HG02571 (cell line): ENCODE measurements around the gene ANKRD44.
"Not testable (repeated sequence)": the region's sequence is repeated elsewhere in the genome, so short reads cannot be mapped to it uniquely, and the experiment has no call there.

ENCODE experiments used
- ATAC-seq: cut with Tn5 transposase; IDR thresholded peaks from one replicate; pipeline ENCODE4 v1.9.1; 2021; ENCODE audit warnings: mild to moderate bottlenecking, moderate library complexity; ENCODE audit not compliant: unreplicated experiment

The ANKRD44 gene

GRCh38 chr2:197241153-197241552 is 69.4 kb downstream of the ANKRD44 start:
- no peak for ATAC-seq

GRCh38 chr2:197240421-197241041 is 70.0 kb downstream of the ANKRD44 start:
- ATAC-seq: no peak

DNA sequence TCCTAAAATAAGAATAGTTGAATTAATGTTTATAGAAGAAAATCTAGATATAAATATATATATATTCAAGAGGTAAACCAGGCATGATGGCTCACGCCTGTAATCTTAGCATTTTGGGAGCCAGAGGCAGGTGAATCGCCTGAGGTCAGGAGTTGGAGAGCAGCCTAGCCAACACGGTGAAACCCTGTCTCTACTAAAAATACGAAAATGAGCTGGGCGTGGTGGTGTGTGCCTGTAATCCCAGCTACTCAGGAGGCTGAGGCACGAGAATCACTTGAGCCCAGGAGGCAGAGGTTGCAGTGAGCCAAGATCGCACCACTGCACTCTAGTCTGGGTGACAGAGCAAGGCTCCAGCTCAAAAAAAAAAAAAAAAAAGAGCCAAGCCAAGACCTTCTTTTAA is 70.6 kb downstream of the ANKRD44 start:
- not testable (repeated sequence) for ATAC-seq

- peak; percentile 67 for ATAC-seq
These were observed 71.1 kb downstream of the ANKRD44 start for GRCh38 chr2:197239434-197239833.

- ATAC-seq: no peak
These were observed 72.6 kb downstream of the ANKRD44 start for GRCh38 chr2:197238043-197238365.

- no peak for ATAC-seq
These were observed 73.1 kb downstream of the ANKRD44 start for GRCh38 chr2:197237291-197238042.

DNA sequence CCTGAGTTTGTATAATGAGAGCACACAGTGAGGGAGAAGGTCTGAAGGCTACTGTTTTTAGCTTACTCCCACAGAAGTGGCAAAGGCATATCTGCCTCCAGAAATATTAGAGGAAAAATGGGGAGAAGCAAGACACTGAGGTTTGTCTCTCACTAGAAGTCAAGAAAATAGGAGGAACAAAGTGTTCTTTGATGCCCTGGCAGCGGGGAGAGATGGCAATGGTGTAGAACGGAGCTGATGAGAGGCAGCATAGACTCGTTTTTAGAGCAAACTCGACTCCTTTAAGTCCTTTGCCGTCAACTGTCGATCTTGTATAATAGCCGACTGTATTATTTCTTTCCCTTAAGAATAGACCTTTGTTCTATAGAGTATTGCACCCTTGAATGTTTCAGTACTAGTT is 73.8 kb downstream of the ANKRD44 start:
- ATAC-seq: no peak

DNA sequence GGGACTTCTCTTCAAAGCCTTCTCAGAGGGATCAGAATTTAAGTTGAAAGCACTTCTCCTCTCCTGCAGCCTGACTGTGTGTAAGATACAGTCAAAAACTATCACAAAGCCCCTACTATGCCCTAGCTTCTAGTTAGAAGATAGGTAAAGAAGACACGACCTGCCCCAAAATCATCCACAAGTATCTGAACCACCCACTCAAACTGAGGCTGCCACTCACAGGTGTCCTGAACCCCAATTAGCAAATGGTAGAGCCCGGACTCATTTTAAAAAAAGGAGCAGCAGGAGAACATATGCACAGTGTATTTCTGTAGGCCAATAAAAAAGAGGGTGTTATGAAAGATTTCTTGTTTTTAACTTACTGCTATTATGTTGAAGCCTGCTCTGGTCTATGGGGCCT is 74.4 kb downstream of the ANKRD44 start:
- ATAC-seq: no peak

DNA sequence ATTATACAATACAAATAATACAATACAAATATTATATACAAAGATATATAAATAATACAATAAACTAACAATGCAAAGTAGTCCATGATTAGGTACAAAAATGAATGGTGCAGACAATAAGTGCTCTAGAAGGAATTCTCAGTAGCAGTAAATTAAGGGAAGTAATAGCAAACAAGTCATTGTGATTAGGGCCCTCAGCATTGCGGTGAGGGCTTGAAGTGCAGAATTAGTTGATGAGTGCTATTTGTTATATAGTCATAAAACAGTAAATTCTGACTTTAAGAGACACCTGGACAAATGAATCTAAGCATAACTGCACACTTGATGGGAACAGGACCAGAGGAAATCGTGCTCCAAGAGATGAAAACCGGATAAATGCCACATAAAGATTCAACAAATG is 74.9 kb downstream of the ANKRD44 start:
- no peak for ATAC-seq

DNA sequence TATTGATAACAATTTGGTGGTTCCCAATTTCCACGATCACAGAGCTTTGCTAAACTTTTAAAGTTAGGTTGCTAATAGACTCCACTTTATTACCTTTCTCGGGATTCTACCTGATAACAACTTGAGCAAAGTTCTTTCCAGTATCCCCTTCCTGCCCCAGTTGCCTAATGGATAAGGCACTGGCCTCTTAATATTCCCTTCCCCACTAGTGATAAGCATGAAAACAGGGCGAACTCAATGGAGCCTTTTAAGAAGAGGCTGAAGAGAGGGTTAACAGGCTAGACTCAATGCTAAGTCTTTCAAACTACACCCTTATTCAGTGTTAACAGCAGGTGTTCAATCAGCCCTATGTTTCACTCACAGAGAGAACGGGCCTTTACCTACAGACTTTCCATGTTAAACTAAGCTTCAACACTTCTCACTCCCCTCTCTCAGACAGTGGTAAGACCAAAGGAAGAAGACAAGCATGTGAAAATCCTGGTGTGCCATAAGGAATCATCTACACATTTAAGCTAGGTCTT is 75.8 kb downstream of the ANKRD44 start:
- no peak for ATAC-seq

DNA sequence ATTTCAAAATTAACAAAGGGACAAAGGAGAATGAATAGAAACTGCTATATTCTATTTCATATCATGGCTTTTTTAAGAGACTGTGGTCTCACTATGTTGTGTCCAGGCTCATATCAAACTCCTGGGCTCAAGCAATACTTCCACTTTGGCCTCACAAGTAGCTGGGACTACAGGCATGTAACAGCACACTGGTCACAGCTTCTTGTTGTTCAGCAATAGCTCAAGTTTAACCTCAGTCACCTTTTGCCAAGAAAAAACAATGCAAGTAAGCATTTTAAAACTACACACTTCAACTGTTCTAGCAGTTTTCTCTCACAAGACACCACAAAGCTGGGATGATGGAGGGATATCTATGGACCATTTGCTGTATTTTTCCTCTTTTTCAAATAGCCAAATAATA is 77.1 kb downstream of the ANKRD44 start:
- no peak for ATAC-seq

GRCh38 chr2:197232010-197232409 is 78.6 kb downstream of the ANKRD44 start:
- no peak for ATAC-seq

GRCh38 chr2:197229509-197230443 is 80.8 kb downstream of the ANKRD44 start:
- no peak for ATAC-seq

- ATAC-seq: no peak
These were observed 87.1 kb downstream of the ANKRD44 start for GRCh38 chr2:197223451-197223850.

- no peak for ATAC-seq
These were observed 90.9 kb downstream of the ANKRD44 start for GRCh38 chr2:197219636-197220035.

DNA sequence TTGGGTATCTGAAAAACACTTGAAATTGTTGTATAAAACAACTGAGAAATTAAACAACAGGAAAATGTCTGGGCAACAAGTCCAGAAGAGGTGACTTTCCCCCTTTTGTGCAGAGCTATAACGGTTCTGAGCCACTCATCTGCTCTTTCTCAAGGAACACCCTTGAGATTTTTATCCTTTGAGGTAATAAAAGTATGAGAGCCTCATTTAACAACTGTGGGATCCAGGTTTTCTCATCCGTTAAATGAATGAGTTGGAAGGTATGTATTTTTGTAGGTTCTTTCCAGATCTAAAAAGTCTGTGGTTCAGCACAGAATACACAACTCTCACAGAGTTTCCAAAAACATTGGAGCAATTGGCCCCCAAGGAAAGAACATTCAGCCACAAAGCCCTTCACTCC is 93.0 kb downstream of the ANKRD44 start:
- no peak for ATAC-seq

GRCh38 chr2:197216361-197216979 is 94.1 kb downstream of the ANKRD44 start:
- ATAC-seq: peak; percentile 65

DNA sequence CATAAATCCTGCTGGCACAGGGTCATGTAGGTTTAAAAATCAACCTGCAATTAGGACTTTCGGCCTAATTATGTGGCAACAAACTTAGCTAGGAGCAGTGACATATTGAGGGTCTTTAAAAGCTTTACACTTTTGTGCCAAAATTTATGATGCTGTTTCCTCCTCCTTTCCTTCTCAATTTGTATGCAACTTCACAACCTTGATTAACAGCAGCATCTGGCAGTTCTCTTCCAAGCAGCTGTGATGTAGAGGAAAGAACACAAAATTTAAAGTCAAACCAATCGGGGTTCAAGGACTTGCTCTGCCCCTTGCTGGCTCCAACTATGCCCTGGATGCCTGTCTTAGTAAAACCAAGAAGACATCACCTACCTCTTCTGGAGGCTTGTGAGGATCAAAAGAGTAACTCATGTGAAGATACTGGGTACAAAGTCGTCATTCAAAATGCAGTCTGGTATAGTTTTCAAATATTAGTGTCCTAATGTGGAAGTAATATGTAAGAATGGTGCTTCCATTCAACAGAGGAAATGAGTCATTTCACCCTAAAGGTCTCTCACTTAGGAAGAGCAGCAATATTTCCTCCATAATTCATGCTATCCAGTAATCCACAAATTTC is 94.7 kb downstream of the ANKRD44 start:
- no peak for ATAC-seq

DNA sequence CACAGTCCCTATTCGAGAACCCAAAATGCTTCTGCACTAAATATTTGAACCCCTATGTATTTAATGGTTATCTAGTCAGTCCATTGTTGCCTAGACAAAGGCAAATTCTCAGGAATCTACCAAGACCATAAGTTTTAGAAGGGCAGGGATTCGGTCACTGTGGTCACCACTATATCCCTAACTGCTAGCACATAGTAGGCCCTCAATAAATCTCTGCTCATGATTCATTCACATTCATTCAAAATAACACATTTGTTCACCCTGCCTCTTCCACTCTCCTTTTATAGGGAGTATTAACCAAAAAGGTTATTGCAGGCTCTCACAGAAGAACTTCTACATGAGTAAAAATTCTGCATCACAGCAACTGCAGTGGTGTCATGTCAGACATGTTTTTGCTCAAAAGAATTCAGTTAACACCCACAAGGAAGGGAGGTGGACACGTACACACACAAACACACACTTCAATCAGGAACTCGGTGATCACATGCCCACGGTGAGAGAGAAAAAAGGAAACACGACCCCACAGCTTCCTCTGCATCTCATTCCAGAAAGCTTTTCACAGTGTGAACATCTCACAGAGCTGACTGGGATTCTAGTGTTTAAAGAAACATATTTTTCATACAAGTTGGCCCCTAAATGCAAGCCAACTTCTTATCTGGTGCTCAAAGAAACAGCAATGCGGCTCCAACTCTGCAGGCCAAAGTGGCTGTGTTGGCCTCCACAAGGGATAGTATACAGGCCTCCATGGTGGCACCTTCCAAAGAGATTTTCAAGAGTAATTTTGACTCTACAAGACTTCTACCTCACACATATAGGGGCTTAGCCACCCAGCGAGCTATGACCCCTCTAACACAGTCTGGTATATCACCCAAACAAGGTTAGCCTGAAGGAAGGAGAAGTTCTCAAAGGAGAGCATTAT is 98.0 kb downstream of the ANKRD44 start:
- no peak for ATAC-seq
